GM12801 (cell line): Measurements from ENCODE around the gene PDCD1LG2.

Experiments
- CTCF ChIP-seq: IDR thresholded peaks from one replicate; pipeline ENCODE4 v1.5.1; 2011; ENCODE audit warnings: control low read depth; ENCODE audit not compliant: insufficient read length; ENCODE audit errors: extremely low read depth

The PDCD1LG2 gene

GRCh38 chr9:5560443-5561100, 50.2 kb downstream of the PDCD1LG2 start:
- no peak for TF ChIP-seq CTCF

GRCh38 chr9:5561828-5562488, 51.6 kb downstream of the PDCD1LG2 start:
- no peak for TF ChIP-seq CTCF

- TF ChIP-seq CTCF, result no peak
Measured at GRCh38 chr9:5562806-5563416, 52.6 kb downstream of the PDCD1LG2 start.

GRCh38 chr9:5563417-5563815, 53.1 kb downstream of the PDCD1LG2 start:
- no peak for TF ChIP-seq CTCF

GRCh38 chr9:5563886-5564285, 53.6 kb downstream of the PDCD1LG2 start:
- TF ChIP-seq CTCF, result no peak

GRCh38 chr9:5566054-5566618, 55.8 kb downstream of the PDCD1LG2 start:
- no peak for TF ChIP-seq CTCF

GRCh38 chr9:5568868-5569267, 58.5 kb downstream of the PDCD1LG2 start:
- no peak for TF ChIP-seq CTCF
